CD4-positive, alpha-beta T cell treated with Interleukin-6 for 4 hours (primary cell): ENCODE data around the gene NCKIPSD.
"Not testable (repeated sequence)": the region's sequence is repeated elsewhere in the genome, so short reads cannot be mapped to it uniquely, and the experiment has no call there.

ENCODE experiments used
- DNase-seq: peaks from one replicate; pipeline ENCODE4 v3.0.0-alpha.2; 2020; ENCODE audit warnings: mixed read lengths

Gene NCKIPSD

DNA sequence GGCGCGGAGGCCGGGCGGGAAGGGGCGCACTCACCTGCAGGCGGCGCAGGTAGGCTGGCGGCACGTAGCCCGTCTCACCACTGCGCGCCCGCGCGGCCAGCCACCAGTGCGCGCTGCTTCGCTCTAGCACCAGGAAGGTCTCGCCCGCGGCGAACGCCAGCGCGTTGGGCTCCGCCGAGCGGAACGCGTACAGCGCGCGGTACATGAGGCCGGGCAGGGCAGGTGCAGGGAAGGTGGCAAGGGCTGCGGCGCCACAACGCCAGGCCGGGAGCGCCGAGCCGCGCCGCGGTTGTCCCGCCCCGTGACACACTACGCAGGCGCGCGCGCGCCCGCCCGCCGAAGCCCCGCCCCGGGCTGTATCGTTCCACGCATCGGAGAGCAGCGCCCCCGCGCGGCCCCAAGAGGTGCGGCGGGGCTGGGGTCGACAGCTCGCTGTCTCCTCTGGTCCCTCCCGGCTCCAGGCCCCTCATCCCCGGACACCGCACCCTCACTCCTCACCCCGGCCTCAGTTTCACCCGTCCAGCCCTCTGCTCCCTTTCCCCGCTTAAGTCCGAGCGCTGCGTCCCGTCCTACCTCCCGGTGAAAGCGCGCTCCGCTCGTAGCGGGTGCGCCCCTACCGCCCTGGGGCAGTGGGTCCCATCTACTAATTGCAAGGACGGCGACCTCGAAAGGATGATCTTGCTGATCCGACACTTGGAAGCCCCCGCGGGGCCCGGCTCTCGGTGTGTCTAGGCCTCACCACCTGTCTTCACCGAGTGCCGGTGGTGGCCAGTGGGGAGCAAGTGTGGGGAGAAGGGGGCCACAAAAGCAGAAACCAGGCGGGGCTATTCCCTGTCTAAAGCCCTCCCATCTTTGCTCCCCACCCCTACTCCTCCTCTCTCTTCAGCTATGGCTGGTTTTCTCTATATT lies at the start of gene NCKIPSD:
Gene NCKIPSD, minus strand, starts transcription at position 313 of the 909 bp plus-strand sequence. Its CDS starts 108 bp downstream, at position 205.
- peak; percentile 94 for DNase-seq

DNA sequence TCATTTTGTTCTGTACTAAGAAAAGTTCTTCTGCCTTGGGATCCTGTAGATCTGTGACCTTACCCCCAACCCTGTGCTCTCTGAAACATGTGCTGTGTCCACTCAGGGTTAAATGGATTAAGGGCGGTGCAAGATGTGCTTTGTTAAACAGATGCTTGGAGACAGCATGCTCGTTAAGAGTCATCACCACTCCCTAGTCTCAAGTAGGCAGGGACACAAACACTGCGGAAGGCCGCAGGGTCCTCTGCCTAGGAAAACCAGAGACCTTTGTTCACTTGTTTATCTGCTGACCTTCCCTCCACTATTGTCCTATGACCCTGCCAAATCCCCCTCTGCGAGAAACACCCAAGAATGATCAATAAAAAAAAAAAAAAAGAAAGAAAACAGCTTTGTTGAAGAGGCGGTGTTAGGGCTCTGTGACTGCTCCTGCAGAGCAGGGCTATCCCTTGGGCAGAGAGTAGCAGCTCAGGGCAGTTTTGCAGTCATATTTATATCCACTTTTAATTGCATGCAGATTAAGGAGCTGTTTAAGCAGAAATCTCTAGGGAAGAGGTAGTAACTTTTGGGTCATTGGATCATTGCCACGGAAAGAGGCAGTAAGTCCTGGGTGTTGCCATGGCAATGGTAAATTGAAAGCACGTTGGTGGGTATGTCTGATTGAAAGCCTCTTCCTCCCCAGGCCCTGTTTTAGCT lies 49.5 kb upstream of the NCKIPSD start:
- DNase-seq, result not testable (repeated sequence)

DNA sequence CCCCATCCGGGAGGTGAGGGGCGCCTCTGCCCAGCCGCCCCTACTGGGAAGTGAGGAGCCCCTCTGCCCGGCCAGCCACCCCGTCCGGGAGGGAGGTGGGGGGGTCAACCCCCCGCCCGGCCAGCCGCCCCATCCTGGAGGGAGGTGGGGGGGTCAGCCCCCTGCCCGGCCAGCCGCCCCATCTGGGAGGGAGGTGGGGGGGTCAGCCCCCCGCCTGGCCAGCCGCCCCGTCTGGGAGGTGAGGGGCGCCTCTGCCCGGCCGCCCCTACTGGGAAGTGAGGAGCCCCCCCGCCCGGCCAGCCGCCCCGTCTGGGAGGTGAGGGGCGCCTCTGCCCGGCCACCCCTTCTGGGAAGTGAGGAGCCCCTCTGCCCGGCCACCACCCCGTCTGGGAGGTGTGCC lies 48.8 kb upstream of the NCKIPSD start:
- not testable (repeated sequence) for DNase-seq

DNA sequence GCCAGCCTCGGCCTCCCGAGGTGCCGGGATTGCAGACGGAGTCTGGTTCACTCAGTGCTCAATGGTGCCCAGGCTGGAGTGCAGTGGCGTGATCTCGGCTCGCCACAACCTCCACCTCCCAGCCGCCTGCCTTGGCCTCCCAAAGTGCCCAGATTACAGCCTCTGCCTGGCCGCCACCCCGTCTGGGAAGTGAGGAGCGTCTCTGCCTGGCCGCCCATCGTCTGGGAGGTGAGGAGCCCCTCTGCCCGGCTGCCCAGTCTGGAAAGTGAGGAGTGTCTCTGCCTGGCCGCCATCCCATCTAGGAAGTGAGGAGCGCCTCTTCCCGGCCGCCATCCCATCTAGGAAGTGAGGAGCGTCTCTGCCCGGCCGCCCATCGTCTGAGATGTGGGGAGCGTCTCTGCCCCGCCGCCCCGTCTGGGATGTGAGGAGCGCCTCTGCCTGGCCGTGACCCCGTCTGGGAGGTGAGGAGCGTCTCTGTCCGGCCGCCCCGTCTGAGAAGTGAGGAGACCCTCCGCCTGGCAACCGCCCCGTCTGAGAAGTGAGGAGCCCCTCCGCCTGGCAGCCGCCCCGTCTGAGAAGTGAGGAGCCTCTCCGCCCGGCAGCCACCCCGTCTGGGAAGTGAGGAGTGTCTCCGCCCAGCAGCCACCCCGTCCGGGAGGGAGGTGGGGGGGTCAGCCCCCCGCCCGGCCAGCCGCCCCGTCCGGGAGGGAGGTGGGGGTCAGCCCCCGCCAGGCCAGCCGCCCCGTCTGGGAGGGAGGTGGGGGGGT lies 48.2 kb upstream of the NCKIPSD start:
- DNase-seq, result not testable (repeated sequence)

DNA sequence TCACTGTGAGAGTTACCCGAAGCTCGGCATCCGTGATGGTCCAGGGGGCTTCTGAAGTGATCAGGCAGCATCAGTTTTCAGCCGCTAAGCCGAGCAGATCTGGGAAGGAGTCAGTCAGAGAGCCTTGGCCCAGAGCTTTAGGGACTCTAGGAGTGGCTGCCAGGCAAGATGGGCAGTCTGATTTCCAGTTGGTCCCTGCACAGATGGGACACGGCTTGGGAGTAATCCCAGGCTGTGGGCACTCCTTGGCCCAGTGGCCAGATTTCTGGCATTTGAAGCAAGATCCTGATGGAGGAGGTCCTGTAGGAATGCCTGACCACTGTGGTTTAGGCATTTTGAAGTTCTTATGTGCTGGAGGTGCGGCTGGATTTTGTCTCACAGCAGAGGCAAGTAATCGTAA lies 41.8 kb upstream of the NCKIPSD start:
- no peak for DNase-seq

DNA sequence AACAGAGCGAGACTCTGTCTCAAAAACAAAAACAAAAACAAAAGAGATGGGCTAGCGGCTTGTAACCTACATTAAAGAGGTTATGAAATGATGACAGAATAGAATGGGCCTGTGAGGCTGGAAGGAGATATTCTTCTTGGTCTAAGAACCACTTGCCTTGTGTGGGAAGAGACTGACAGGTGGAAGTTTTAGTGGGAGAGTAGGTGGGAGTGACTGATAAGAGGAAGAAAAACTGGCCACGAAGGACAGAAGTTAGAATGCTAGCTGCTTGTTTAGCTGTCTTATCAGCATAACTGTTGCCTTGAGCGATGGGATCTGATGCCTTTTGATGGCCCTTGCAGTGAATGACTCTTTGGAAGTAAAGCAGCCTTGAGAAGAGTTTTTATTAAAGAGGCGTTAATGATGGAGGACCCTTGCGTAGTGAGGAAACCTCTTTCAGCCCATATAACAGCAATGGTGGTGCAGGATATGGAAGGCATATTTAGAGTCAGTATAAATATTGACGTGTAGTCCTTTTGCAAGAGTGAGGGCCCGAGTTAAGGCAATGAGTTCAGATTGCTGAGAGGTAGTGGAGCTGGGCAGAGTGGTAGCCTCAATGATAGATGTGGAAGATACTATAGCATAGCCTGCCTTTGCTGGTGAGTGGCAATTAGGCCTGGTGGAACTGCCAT lies 39.6 kb upstream of the NCKIPSD start:
- DNase-seq, result not testable (repeated sequence)

DNA sequence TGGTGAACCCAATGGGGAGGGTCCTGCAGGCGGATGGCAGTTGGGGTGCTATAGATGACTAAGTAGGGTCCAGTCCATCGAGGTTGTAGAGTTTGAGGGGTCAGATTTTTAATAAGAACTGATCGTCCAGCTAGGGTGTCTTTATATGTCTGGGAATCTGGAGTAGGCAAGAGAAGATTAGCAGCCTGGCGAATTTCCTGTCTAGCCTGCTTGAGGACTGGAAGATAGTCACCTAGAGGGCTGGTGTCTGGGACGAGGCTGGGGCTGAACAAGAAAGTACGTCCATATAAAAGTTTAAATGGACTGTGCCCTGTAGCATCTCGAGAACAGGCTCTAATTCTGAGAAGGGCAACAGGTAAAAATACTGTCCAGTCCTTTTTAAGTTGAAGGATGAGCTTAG lies 38.0 kb upstream of the NCKIPSD start:
- DNase-seq, result no peak

DNA sequence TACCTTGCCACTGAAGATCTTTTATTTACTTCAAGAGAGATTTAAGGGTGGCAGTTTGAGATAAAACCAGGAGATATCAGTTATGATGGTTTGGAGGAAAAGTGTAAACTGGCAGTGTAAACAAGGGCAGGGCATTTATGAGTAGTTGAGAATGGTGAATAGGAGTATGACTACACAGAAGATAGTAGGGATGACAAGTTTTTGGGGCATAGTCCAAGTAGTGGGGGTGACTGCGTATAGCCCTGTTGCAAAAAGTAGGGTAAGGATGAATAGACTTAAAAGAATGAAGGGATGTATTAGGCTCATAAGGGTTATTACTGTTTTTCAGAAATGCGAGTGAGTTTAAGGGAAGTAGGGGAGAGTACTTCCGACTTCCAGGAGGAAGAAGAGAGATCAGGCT lies 37.6 kb upstream of the NCKIPSD start:
- DNase-seq, result not testable (repeated sequence)

DNA sequence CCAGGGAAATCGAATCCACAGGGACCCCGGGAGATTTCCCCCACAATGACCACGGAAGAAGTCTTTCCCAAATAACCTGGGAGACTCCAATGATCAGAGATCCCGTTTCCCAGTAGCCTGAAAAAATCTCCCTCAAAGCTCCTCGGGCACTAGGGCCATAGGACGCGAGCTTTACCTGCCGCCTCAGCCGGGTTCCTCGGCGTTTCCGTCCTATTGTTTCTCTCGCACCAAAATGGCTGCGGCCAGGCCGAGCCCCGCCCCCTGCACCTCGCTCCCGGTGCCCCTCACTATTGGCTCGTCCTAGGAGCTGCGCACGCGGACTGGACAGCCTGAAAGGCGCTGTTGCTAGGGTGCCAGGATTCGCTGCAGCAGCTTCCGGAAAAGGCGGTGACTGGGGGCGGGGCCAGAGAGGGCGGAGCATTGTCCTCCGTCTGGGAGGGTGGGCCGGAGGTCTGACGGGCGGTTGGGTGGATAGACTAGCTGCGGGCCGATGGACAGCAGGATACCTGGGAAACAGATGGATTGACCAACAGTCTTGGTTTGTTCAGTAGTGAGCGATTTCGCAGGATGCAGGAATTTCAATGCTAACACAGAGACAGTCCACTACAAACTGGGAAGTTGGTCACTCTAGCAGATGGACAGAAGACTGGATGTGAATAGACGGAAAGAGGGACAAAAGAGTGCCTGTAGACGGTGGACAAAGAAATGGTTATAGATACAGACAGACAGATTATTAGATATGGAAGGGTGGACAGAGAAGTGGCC lies 31.4 kb upstream of the NCKIPSD start, which contains the start of gene IP6K2:
Gene IP6K2, minus strand, starts transcription at position 240 of the 765 bp plus-strand sequence. CDS start 21,930 bp downstream, outside the sequence.
- DNase-seq, result peak; percentile 99

DNA sequence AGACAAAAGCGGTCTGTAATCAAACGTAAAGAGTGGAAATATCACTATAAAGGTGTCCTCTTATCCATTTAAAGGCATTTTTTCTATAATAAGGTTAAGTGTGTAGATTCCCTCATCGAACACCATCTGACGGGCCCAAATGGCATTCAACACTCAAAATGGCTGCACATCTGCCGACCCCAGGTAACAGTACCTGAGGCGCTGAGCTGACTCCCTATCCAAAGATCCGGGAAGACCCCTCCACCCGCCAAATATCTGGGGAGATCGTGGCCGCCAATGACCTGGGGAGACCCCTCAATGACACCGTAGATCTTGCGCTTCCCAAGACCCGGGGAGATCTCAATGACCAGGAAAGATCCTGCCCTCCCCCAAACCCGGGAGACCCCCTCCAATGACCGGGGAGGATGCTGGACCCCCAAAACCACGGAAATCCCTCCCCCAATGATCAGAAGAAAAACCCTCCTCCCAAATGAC lies 30.8 kb upstream of the NCKIPSD start:
- DNase-seq, result peak; percentile 33

DNA sequence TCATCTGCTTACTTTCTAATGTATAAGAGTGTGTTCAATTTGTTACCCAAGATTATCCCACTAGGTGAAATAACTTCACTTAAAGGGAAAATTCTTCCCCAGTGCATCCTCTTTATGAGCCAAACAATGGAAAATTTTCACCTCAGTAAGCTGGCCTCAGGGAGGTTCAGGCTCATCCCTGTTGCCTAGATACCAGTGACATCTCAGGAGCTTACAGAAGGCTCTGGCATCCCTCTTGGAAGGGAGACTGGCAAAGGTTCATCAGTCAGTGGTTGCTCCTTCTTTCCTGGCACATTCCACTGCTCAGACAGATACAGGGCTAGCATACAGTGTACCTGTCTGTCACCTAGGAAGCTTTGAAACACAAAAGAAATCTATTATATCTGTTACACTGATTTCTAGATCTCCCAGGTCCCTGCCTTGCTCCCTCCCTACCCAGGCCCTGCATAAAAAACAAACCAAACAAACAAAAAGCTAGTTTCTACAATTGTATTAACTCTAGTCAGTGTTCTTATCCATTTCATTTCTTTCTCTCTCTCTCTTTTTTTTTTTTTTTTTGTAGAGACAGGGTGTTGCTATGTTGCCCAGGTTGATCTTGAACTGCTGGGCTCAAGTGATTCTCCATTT lies 29.6 kb upstream of the NCKIPSD start:
- DNase-seq, result no peak

DNA sequence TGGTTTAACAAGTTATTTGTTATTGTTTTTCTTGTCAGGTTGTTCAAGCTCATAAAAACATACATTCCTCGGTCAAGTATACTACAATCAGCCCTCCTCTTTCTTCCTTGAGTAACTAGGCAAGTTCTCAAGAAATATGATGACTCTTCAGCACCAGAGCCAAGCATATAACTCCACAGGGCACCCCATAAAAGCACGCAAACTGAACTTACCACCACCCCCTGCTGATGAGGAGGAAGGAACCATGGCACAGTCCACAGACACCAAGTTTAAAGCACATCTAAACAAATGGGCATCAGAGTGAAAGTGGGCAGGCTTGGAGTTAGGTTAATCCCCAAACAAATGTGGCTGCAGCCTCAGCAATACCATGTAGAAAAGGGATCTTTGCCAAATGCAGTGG lies 26.0 kb upstream of the NCKIPSD start:
- DNase-seq, result no peak

DNA sequence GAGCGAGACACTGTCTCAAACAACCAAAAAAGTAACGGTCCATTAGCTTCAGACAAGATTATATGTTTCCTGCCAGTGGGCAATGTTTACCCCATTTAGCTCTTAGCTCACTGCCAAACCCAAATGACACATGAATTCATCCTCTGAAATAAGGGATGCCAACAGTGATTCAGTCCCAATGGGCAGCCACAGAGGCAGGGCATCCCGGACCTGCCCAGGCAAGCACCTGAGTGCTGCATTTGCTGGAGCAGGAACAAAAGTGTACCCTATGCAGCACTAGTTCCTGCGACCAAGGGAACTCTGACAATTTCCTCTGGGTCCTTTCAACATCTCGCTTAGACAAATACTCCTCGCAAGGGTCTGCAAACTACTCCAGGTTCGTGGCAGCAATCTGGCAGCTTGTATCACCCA lies 23.3 kb upstream of the NCKIPSD start:
- no peak for DNase-seq

DNA sequence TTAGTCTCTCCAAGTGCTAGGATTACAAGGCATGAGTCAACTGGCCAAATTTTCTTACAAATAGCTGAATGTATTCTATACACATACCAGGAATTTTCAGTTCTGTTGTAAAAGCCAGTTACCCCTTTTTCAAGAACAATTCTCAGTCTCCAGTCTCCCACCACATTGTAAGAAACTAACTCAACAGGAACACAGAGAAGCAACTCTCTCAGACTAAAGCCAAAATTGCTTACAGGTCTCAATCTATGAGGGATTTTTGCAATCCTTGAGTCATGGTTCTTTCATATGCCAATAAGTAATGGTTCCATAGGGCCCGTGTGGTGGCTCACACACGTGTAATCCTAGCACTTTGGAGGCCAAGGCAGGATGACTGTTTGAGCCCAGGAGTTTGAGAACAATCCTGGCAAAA lies 22.8 kb upstream of the NCKIPSD start:
- no peak for DNase-seq

DNA sequence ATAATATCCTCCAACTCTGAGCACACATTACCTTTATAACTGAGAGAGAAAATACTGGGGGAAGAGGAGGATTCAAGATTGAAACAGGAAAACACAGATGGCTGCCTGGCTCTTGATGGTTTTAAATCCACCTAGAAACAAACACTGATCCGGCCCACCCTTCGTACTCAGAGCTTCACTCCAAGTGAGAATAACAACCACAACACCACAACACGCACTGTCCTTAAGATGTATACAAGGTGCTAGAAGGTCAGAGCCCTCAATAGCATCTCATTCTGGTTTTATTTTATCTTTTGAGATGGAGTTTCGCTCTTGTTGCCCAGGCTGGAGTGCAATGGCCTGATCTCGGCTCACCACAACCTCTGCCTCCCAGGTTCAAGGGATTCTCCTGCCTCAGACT lies 21.4 kb upstream of the NCKIPSD start:
- no peak for DNase-seq

DNA sequence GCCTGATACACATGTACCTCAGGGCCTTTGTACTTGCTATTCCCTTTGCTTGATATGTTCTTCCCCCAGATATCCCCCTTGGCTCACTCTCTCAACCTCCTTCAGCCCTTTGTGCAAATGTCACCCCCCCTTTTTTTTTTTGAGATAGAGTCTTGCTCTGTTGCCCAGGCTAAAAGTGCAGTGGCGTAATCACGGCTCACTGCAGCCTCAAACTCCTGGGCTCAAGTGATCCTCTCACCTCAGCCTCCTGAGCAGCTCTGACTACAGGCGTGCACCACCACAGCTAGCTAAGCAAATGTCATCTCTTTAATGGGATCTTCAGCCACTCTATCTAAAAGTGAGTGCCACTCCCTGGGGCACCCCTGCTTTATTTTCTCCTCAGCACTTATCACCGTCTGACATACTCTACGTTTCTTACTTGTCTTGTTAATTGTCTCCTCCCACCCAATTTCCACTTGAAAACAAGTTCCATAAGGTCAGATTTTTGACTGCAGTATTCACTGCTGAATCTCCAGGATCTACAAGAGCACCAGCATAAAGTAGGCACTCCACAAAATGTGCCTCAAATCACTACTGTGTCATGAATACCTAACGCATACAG lies 16.7 kb upstream of the NCKIPSD start:
- DNase-seq, result no peak

DNA sequence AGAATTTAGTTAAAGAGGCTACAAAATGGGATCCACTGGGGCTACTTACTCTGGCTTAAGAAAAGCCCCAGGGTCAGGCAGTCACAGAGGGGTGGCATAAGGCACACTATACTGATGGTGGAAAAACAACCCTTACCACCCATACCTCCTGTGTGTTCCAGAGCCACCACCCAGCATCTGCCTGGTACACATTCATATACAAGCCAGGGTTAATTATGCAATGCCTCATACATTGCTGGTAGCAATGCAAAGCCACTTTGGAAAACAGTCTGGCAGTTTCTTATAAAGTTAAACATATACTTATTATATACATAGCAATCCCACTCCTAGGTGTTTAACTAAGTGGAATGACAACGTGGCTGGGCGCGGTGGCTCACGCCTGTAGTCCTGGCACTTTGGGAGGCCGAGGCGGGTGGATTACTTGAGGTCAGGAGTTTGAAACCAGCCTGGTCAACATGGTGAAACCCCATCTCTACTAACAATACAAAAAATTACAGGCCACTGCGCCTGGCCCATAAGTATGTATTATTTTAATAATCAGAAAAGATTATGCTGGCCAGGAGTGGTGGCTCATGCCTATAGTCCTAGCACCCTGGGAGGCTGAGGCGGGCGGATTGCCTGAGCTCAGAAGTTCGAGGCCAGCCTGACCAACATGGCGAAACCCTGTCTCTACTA lies 15.2 kb upstream of the NCKIPSD start:
- DNase-seq, result no peak

DNA sequence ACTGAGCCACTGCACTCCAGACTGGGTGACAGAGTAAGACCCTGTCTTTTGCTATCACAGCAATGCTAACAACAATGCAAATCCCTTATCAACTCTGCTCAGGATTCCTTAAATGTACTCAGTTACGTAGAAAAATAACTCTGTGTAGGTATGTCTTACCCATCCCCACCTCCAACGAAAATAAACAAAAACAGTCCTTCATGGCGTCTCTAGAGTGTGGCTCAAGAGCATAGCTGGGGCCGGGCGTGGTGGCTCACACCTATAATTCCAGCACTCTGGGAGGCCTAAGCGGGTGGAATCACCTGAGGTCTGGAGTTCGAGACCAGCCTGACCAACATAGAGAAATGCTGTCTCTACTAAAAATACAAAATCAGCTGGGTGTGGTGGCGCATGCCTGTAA lies 13.2 kb upstream of the NCKIPSD start:
- no peak for DNase-seq

DNA sequence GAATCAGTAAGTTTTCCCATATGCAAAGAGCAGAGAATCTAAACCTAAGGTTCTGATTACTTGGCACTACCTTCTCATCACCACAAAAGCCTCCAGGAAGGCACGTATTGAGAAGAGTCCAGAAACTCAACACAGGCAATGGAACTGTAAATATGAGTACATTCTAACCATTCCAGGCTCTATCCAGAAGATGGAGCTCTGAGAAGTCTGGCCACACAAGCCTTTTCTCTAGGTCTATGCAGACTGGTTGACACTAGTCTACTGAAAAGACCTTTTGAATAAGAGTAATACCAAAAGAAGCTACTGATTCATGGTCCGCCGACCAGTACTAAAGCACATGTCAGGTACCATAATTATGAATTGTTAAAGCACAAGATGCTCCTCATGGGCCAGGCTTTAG lies 12.2 kb upstream of the NCKIPSD start:
- no peak for DNase-seq

DNA sequence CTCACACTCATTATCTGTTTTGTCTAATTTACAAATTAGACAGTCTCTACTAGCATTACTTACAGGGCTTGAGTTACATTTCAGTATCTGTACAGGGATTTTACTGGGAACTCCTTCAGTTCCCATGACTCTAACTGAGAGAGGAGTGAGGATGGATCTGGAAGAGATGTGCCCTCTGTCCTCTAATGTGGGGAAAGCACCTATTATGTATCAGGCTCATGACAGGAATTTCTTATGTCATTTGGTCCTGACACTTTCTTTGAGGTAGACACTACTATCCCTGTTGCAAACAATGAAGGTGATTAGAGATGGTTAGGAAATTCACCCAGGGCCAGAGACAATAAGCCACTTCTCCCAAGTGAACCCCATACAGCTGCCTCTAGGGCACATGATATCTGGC lies 10.9 kb upstream of the NCKIPSD start:
- DNase-seq, result no peak
